ENCODE results near the gene ZBTB17.

GRCh38 chr1:15983275-15983674 is 7.4 kb upstream of the ZBTB17 start:
- TF ChIP-seq, protein P1, sequence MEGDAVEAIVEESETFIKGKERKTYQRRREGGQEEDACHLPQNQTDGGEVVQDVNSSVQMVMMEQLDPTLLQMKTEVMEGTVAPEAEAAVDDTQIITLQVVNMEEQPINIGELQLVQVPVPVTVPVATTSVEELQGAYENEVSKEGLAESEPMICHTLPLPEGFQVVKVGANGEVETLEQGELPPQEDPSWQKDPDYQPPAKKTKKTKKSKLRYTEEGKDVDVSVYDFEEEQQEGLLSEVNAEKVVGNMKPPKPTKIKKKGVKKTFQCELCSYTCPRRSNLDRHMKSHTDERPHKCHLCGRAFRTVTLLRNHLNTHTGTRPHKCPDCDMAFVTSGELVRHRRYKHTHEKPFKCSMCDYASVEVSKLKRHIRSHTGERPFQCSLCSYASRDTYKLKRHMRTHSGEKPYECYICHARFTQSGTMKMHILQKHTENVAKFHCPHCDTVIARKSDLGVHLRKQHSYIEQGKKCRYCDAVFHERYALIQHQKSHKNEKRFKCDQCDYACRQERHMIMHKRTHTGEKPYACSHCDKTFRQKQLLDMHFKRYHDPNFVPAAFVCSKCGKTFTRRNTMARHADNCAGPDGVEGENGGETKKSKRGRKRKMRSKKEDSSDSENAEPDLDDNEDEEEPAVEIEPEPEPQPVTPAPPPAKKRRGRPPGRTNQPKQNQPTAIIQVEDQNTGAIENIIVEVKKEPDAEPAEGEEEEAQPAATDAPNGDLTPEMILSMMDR (IDR thresholded peaks at IDR 0.05) = no peak
- no peak for TF ChIP-seq POLR2A (IDR thresholded peaks at IDR 0.05)
